ENCODE data around the gene HDAC11. TPM values are rescaled to one million over a fixed set of nuclear protein-coding genes. Genes with fewer than 3 reads are reported as not detected.

The HDAC11 gene
- polyA plus RNA-seq, 1 donor (not counting 4 experiments of a cell fraction or from before 2014, with no cell fraction given), result 12.6 TPM

DNA sequence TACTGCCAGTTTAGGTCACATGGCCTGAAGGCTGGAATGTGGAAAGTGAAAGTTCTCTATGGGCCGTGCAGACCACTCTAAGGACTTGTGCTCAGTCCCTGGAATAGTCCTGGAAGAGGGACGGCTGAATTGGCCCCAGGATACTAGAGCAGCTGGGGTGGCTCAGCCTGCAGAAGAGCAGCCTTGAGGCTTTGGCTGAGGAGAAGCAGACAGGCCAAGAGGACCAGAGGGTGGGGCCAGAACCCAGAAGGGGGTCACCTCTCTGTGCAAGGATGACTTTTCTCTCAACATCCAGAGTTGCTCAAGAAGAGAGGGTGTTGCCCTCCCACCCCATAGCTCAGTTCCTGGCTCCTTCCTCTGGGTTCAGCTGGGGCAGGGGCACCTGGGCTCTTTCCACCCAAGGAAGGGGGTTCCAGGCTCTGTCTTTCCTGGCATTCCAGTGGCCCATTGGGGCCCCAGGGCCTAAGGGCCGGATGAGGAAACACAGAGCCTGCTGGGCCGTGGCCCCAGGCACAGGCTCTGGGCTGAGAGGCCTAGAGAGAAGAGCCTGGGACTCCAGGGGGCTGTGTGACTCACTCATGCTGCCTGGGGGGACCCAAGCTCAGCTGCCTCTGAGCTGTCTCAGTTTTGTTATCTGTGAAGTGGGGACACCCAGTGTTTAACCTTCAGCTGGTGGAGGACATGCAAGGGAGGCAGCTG, 60.3 kb downstream of the HDAC11 start:
- no peaks in the 10 kb centered on the region for H3K9me3 ChIP-seq (ENCODE audit: control insufficient read depth, low read depth, low read length)
- no peaks in the 10 kb centered on the region for H3K9me1 ChIP-seq (ENCODE audit: control insufficient read depth, extremely low read depth, insufficient read depth, low read length)
- no peaks in the 10 kb centered on the region for H3K27me3 ChIP-seq (ENCODE audit: control insufficient read depth, extremely low read depth, insufficient read depth, low read length)
- no peak overlapping the region for H3K27ac ChIP-seq (ENCODE audit: control insufficient read depth, insufficient read depth, low read length)
- no peak overlapping the region for H2AFZ ChIP-seq (ENCODE audit: control insufficient read depth, low read length)
- FAIRE-seq (no peak), DNase-seq (ENCODE audit: low read depth, low spot score) (no peak)
- H3K36me3 ChIP-seq (ENCODE audit: control insufficient read depth in 2 of 2, extremely low read depth in 1 of 2, insufficient read depth in 2 of 2, low read length in 2 of 2), result no peaks in the 10 kb centered on the region
- no peak overlapping the region for H3K4me3 ChIP-seq (ENCODE audit: control insufficient read depth in 2 of 3, extremely low read depth in 1 of 3, insufficient read depth in 2 of 3, low read depth in 1 of 3, low read length in 3 of 3)
- H3K4me1 ChIP-seq (ENCODE audit: control insufficient read depth, extremely low read depth, insufficient read depth, low read length), result peaks cover 46% of the 10 kb centered on the region
- TF ChIP-seq EZH2 (IDR thresholded peaks at IDR 0.05; ENCODE audit: low read length) (no peak), CTCF (optimal IDR thresholded peaks at IDR 0.05 in 1 of 3, IDR thresholded peaks at IDR 0.05 in 1 of 3, conservative IDR thresholded peaks at IDR 0.05 in 1 of 3; ENCODE audit: extremely low read depth in 1 of 3, insufficient read depth in 2 of 3, low read length in 3 of 3) (no peak)
- dilution Hi-C loops (cut with MboI; ENCODE audit: extremely low pct_ligation_motif_present, low sequenced_read_pairs), result no loop called here
- H3K9ac ChIP-seq (ENCODE audit: control insufficient read depth, extremely low read depth, insufficient read depth, low read length), result no peak overlapping the region
- H3K79me2 ChIP-seq (ENCODE audit: control insufficient read depth, insufficient read depth, low read length), result no peaks in the 10 kb centered on the region
- no peaks in the 10 kb centered on the region for H4K20me1 ChIP-seq (ENCODE audit: control insufficient read depth, extremely low read depth, insufficient read depth, low read length)
- H3K4me2 ChIP-seq (ENCODE audit: control insufficient read depth, extremely low read depth, insufficient read depth, low read depth, low read length), result no peak overlapping the region

GRCh38 chr3:13541691-13542090, 61.6 kb downstream of the HDAC11 start:
- H3K79me2 ChIP-seq (ENCODE audit: control insufficient read depth, insufficient read depth, low read length), result no peaks in the 10 kb centered on the region

More at GRCh38 chr3:13541691-13542090, 61.6 kb downstream of the HDAC11 start:
- DNase-seq (ENCODE audit: low read depth, low spot score) (no peak), FAIRE-seq (no peak)
- H2AFZ ChIP-seq (ENCODE audit: control insufficient read depth, low read length), result no peak overlapping the region
- peaks cover 42% of the 10 kb centered on the region for H3K4me1 ChIP-seq (ENCODE audit: control insufficient read depth, extremely low read depth, insufficient read depth, low read length)
- H3K9me3 ChIP-seq (ENCODE audit: control insufficient read depth, low read depth, low read length), result no peaks in the 10 kb centered on the region
- H3K9me1 ChIP-seq (ENCODE audit: control insufficient read depth, extremely low read depth, insufficient read depth, low read length), result no peaks in the 10 kb centered on the region
- TF ChIP-seq EZH2 (IDR thresholded peaks at IDR 0.05; ENCODE audit: low read length) (no peak), CTCF (optimal IDR thresholded peaks at IDR 0.05 in 1 of 3, IDR thresholded peaks at IDR 0.05 in 1 of 3, conservative IDR thresholded peaks at IDR 0.05 in 1 of 3; ENCODE audit: extremely low read depth in 1 of 3, insufficient read depth in 2 of 3, low read length in 3 of 3) (no peak)
- no peak overlapping the region for H3K9ac ChIP-seq (ENCODE audit: control insufficient read depth, extremely low read depth, insufficient read depth, low read length)
- H4K20me1 ChIP-seq (ENCODE audit: control insufficient read depth, extremely low read depth, insufficient read depth, low read length), result no peaks in the 10 kb centered on the region
- dilution Hi-C loops (cut with MboI; ENCODE audit: extremely low pct_ligation_motif_present, low sequenced_read_pairs), result no loop called here
- H3K27ac ChIP-seq (ENCODE audit: control insufficient read depth, insufficient read depth, low read length), result no peak overlapping the region
- H3K4me3 ChIP-seq (ENCODE audit: control insufficient read depth in 2 of 3, extremely low read depth in 1 of 3, insufficient read depth in 2 of 3, low read depth in 1 of 3, low read length in 3 of 3), result no peak overlapping the region
- H3K36me3 ChIP-seq (ENCODE audit: control insufficient read depth in 2 of 2, extremely low read depth in 1 of 2, insufficient read depth in 2 of 2, low read length in 2 of 2), result no peaks in the 10 kb centered on the region
- no peak overlapping the region for H3K4me2 ChIP-seq (ENCODE audit: control insufficient read depth, extremely low read depth, insufficient read depth, low read depth, low read length)
- no peaks in the 10 kb centered on the region for H3K27me3 ChIP-seq (ENCODE audit: control insufficient read depth, extremely low read depth, insufficient read depth, low read length)
